Cardiac septum (tissue), 1 donor: ENCODE data around the gene PAX2. TPM values are rescaled to one million over a fixed set of nuclear protein-coding genes. Genes with fewer than 3 reads are reported as not detected.

Experiments used
- DNase-seq: peaks from one replicate; pipeline ENCODE4 v3.0.0-alpha.2; 2020; ENCODE audit warnings: low spot score
- intact Hi-C: fragments of 100-400 bp; cut with DNase I; formaldehyde crosslinking; loops from one replicate; pipeline ENCODE4 v1.14.0; 2022
- total RNA-seq: library from RNA; stranded (reverse); fragmentation: NEBNext Ultra II Directional; extraction: Animal tissue kit (Norgen Biotek cat#: 25700); gene quantifications from one replicate; pipeline ENCODE4 v1.2.1, GENCODE V29; 2021
- donor health status: DM: no; HTN: no; CAD: no.

Gene PAX2
- total RNA-seq, 1 donor from 2014 or later: not detected

GRCh38 chr10:100866010-100866409 lies 120.6 kb downstream of the PAX2 start:
- intact Hi-C loops: no loop called here
- no peak for DNase-seq

DNA sequence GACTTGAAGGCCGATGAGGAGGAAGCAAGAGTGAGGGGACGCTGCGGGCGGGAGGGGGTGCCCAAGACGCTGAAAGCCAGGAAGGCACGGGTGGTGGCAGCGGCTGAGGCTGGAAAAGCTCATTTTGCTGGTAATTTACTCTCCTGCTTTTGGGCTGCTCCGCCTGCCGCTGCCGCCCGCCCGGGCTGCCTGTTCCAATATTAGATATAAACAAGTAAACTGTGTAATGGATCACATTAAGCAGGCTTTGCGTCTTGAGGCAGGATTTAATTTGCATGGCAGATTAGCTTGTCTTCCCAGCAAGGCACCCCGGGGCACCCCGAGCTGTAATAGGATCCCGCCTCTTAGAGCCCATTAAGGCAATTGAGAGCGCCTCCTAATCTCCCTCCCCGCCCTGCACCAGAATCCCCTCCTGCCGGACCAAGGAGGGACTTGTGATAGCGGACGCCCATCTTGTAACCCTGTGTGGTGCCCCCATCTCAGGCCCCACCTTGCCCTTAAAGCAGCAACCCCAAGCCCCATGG lies 121.3 kb downstream of the PAX2 start:
- intact Hi-C loops: no loop called here
- DNase-seq: no peak

GRCh38 chr10:100867261-100867963 lies 122.0 kb downstream of the PAX2 start:
- no peak for DNase-seq
- intact Hi-C loops: no loop called here

DNA sequence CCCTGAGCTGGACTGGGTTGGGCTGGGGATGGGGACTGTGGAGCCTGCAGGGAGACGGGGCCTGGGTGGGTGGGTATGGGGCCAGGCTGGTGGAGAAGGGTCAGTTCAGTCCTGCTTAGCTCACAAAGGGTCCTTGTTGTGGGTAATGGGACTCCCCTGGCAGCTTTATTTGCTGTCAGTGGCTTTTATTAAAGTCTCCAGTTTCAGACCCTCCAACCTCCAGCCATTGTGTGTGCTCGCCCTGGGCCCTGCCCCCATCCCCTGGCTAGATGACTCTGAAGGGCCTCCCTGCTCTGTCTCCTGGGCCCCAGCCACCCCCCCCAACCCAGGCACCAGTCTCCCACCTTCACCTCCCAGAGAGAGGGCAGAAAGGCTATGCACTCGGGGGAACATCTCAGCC lies 123.0 kb downstream of the PAX2 start:
- intact Hi-C loops: no loop called here
- DNase-seq: no peak

GRCh38 chr10:100869399-100869798 lies 124.0 kb downstream of the PAX2 start:
- intact Hi-C loops: no loop called here
- peak; percentile 50 for DNase-seq

GRCh38 chr10:100872034-100872791 lies 126.8 kb downstream of the PAX2 start:
- no peak for DNase-seq
- intact Hi-C loops: loop anchor here (10.0 kb wide), 1 partner anchor 197 kb away; no protein-coding TSS in a partner anchor

GRCh38 chr10:100873146-100873826 lies 127.9 kb downstream of the PAX2 start:
- intact Hi-C loops: loop anchor here (10.0 kb wide), 1 partner anchor 198 kb away; no protein-coding TSS in a partner anchor
- DNase-seq: no peak

DNA sequence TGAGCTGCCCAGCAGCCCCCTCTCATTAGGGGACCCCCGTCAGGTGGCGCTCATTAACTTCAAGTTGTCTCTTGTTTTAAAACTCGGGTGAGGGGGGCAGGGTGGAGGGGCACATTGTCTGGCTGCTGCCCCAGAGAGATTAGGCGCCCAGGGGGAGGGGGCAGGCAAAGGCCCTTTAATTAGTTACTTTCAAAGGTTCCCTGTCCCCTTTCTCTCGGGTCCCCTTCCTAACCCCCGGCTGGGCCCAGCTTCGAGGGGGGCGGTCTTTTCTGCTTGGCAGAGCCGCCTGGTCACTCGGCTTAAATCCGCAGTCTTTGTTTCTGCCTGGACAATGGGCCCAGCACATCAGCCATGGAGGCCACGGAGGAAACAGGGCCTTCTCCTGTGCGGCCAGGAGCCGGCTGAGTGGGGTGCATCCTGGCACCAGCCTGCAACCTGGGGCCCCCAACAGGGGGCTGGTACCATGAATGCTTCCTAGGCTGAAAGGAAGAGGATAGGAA lies 128.5 kb downstream of the PAX2 start:
- intact Hi-C loops: loop anchor here (10.0 kb wide), 1 partner anchor 199 kb away; no protein-coding TSS in a partner anchor
- no peak for DNase-seq

DNA sequence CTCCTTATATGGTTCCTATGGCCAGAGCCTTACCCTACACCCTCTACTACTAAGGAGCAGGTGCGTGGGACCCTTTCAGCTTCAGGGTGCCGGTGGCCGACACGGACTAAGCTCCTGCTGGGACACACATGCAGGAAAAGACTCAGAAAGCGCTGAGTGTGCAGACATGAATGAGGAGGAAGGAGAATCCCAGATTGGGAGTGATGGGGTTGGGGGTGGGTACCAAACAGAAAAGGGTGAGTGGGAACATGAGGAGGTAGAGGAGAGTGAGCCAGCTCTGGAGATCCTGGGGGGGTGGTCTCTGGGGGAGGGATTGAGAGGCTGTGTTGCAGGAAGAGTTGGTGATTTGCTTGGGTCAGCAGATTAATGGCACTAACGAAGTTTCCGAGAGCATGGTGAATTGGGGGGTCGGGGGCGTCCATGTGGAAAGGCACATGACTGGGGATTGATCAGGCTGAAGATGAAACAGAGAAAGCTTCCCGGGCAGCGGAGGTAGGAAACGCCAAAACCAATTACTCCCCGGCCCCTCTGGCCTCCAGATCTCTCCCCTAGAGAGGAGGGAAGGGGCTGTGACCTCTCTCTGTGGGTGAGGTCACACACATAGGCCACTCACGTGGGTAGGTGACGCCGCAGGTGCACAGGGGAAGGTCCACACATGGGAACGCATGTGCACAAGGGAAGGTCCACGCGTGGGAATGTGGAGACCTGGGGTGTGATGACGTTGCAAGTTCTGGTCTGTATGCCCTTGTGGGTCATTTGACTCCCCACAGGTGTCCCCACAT lies 129.5 kb downstream of the PAX2 start:
- no peak for DNase-seq
- intact Hi-C loops: loop anchor here (5.0 to 10.0 kb wide), 2 partner anchors 200 to 313 kb away; no protein-coding TSS in a partner anchor

DNA sequence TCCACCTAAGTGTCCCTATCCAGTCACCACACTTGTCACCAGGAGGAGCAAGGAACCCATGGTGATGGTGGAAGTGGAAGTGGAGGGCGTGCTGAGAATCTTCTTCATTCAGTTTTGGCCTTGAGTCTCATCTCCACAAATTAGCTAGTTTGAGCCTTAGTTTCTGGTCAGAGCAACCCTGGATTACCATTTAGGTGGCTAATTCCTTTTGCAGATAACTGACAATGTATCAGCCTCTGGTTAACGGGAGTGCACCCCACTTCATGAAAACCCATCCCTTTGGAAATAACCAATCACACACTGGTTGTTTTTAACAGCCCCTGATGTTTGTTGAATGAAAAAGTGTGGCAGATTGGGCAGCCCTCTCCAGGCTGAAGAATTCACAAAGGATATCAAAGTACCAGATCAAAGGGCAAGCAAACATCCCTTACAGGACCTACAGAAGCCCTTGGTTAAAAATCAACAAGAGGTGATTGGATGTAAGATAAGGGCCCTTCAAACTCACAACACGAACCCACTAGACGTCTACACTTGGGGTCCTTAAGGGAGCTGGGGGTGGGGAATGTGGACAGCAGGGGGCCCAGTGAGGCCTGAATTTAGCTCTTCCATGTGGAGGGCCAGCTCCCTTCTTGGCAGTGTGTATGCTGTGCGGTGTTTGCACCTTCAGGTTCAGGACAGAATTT lies 130.2 kb downstream of the PAX2 start:
- intact Hi-C loops: loop anchor here (5.0 to 10.0 kb wide), 2 partner anchors 201 to 313 kb away; no protein-coding TSS in a partner anchor

GRCh38 chr10:100876585-100877460 lies 131.4 kb downstream of the PAX2 start:
- intact Hi-C loops: loop anchor here (5.0 to 10.0 kb wide), 2 partner anchors 202 to 315 kb away; no protein-coding TSS in a partner anchor
- no peak for DNase-seq

More for the DNA sequence above, 130.2 kb downstream of the PAX2 start:
- no peak for DNase-seq

GRCh38 chr10:100877461-100877850 lies 132.1 kb downstream of the PAX2 start:
- intact Hi-C loops: loop anchor here (5.0 to 10.0 kb wide), 2 partner anchors 203 to 315 kb away; no protein-coding TSS in a partner anchor
- DNase-seq: no peak

- DNase-seq: no peak
- intact Hi-C loops: loop anchor here (5.0 to 10.0 kb wide), 2 partner anchors 204 to 316 kb away; no protein-coding TSS in a partner anchor
Measured at GRCh38 chr10:100878291-100878910, 133.0 kb downstream of the PAX2 start.
